NCI-H345 (cell line): ENCODE data around the gene RBMY1B.
"Not testable (repeated sequence)": the region's sequence is repeated elsewhere in the genome, so short reads cannot be mapped to it uniquely, and the experiment has no call there.

Source experiments
- DNase-seq: peaks from one replicate; lab custom pipeline; 2025; lab: John Stamatoyannopoulos, UW

RBMY1B gene

GRCh38 chrY:21511038-21511437, at the start of gene RBMY1B:
Gene RBMY1B, plus strand, starts transcription at chrY:21511338. Its CDS starts 2,013 bp downstream, at chrY:21513351.
- not testable (repeated sequence) for DNase-seq

- DNase-seq = not testable (repeated sequence)
These were observed 48.2 kb upstream of the RBMY1B start for GRCh38 chrY:21462915-21463314.

GRCh38 chrY:21482967-21483366, 28.2 kb upstream of the RBMY1B start:
- DNase-seq = no peak

- not testable (repeated sequence) for DNase-seq
These were observed 23.4 kb downstream of the RBMY1B start, which contains the start of gene RBMY1A1 for GRCh38 chrY:21534579-21534978. Gene RBMY1A1, plus strand, starts transcription at chrY:21534879. Its CDS starts 2,013 bp downstream, at chrY:21536892.

GRCh38 chrY:21559316-21559984, 48.3 kb downstream of the RBMY1B start:
- DNase-seq = not testable (repeated sequence)
